Uterus (tissue), 4 donors: Measurements from ENCODE around the gene NDUFAF5. TPM values are rescaled to one million over a fixed set of nuclear protein-coding genes. Genes with fewer than 3 reads are reported as not detected.
"Not testable (repeated sequence)": the region's sequence is repeated elsewhere in the genome, so short reads cannot be mapped to it uniquely, and the experiment has no call there.

Source experiments
- DNase-seq, 2 donors: peaks; one replicate each; pipeline ENCODE4 v3.0.0-alpha.2; 2019 to 2020
- H3K27ac ChIP-seq, 2 donors: fragments of 200-600 bp; sonication (generic); 1 replicate in 1 of 2; 2 replicates in 1 of 2; pipeline ENCODE4 v1.5.1; 2016 to 2018
- H3K27me3 ChIP-seq, 2 donors: fragments of 200-600 bp; sonication (generic); one replicate each; pipeline ENCODE4 v1.5.1; 2018 to 2019; ENCODE audit warnings: control low read depth in 1 of 2
- H3K36me3 ChIP-seq, 2 donors: fragments of 200-600 bp; sonication (generic); one replicate each; pipeline ENCODE4 v1.5.1; 2019; ENCODE audit warnings: control low read depth in 1 of 2
- H3K4me1 ChIP-seq, 2 donors: fragments of 200-600 bp; sonication (generic); one replicate each; pipeline ENCODE4 v1.5.1; 2018 to 2019; ENCODE audit warnings: control low read depth in 1 of 2
- H3K4me3 ChIP-seq, 2 donors: fragments of 200-600 bp; sonication (generic); 1 replicate in 1 of 2; 2 replicates in 1 of 2; pipeline ENCODE4 v1.5.1; 2018 to 2019; ENCODE audit warnings: mild to moderate bottlenecking in 1 of 2
- H3K9me3 ChIP-seq, 2 donors: fragments of 200-600 bp; sonication (generic); one replicate each; pipeline ENCODE4 v1.5.1; 2019; ENCODE audit warnings: control low read depth in 1 of 2
- POLR2A ChIP-seq, 2 donors: fragments of 450-650 bp; IDR thresholded peaks; one replicate each; pipeline ENCODE4 v1.6.1; 2016; ENCODE audit warnings: antibody characterized with exemption in 2 of 2, mild to moderate bottlenecking in 1 of 2, moderate library complexity in 1 of 2
- intact Hi-C: fragments of 100-400 bp; cut with DNase I; formaldehyde crosslinking; loops from one replicate; pipeline ENCODE4 v1.15.1; 2023; ENCODE audit warnings: low total_unique reads
- total RNA-seq, 4 donors: library from RNA; depleted of rRNA in 3 of 4; stranded (reverse); fragments of >200 nt in 3 of 4; gene quantifications; one replicate each; pipeline versions ENCODE4 v1.1.0 to v1.2.4, GENCODE V29; 2014 to 2023
- TF ChIP-seq, protein P1 (sequence below), 4 experiments: fragments of 200-600 bp in 2 of 4; fragments of 450-650 bp in 2 of 4; sonication (generic) in 2 of 4; IDR thresholded peaks; one replicate each; pipeline ENCODE4 v1.5.1; 2016 to 2019; ENCODE audit warnings: antibody characterized with exemption in 4 of 4, mild to moderate bottlenecking in 2 of 4, moderate library complexity in 1 of 4
- donor health status: DM: yes; HTN: yes; CAD: no.

NDUFAF5 gene, protein sequence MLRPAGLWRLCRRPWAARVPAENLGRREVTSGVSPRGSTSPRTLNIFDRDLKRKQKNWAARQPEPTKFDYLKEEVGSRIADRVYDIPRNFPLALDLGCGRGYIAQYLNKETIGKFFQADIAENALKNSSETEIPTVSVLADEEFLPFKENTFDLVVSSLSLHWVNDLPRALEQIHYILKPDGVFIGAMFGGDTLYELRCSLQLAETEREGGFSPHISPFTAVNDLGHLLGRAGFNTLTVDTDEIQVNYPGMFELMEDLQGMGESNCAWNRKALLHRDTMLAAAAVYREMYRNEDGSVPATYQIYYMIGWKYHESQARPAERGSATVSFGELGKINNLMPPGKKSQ
- total RNA-seq: 10 to 100 TPM in 3 of 4 donors, 1 to 10 TPM in 1; 8.2 to 38.0 (median 24.3) TPM

DNA sequence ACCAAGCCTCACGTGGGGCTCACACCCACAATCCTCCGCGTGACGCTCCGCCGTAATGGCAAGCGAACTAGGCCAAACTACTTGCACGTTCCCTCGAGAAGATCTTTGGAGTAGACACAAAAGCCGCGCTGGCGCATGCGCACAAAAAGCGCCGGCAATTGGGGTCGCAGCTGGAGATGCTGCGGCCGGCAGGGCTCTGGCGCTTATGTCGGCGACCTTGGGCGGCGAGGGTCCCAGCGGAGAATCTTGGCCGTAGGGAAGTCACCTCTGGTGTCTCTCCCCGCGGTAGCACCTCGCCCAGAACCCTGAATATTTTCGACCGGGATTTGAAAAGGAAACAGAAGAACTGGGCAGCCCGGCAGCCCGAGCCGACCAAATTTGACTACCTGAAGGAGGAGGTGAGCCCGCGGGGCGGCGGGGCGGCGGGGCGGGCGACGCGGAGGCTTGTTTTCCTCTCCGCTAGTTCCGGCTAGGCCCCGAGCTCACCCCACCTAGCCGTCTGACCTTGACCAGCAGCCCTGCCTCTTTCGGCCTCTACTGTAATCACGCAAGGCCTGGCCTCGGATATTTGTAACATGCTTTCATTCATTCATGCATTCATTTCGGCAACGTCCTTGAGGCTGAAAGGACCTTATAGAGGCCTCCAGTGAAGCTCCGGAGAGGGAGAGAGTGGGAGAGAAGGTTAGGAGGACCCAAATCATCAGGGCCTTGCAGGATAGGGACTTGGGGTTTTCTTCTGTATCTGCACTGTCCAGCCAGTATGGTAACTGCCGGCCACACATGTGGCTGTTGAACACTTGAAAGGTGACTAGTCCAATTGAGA is at the start of gene NDUFAF5, which contains the start of gene ESF1:
NDUFAF5 (plus strand) TSS at position 136 of the 823 bp plus-strand sequence; CDS start at position 177, 41 bp downstream.
ESF1 (minus strand) TSS at position 27 of the 823 bp plus-strand sequence. CDS start 1,779 bp downstream, outside the sequence.
- peak within 1 kb of the TSS; percentile 74 to 86 for H3K4me3 ChIP-seq
- peaks cover 0 to 4% of the 10 kb centered on the region in 2 donors for H3K4me1 ChIP-seq
- no peaks in the 10 kb centered on the region for H3K9me3 ChIP-seq
- intact Hi-C loops: no loop called here
- no peaks in the 10 kb centered on the region for H3K36me3 ChIP-seq
- no peaks in the 10 kb centered on the region for H3K27me3 ChIP-seq
- peak within 1 kb of the TSS; percentile 86 to 89 for H3K27ac ChIP-seq
- DNase-seq: peak; percentile 93 to 94
- peak; percentile 19 to 43 for TF ChIP-seq POLR2A (IDR thresholded peaks at IDR 0.05)
- TF ChIP-seq, protein P1, sequence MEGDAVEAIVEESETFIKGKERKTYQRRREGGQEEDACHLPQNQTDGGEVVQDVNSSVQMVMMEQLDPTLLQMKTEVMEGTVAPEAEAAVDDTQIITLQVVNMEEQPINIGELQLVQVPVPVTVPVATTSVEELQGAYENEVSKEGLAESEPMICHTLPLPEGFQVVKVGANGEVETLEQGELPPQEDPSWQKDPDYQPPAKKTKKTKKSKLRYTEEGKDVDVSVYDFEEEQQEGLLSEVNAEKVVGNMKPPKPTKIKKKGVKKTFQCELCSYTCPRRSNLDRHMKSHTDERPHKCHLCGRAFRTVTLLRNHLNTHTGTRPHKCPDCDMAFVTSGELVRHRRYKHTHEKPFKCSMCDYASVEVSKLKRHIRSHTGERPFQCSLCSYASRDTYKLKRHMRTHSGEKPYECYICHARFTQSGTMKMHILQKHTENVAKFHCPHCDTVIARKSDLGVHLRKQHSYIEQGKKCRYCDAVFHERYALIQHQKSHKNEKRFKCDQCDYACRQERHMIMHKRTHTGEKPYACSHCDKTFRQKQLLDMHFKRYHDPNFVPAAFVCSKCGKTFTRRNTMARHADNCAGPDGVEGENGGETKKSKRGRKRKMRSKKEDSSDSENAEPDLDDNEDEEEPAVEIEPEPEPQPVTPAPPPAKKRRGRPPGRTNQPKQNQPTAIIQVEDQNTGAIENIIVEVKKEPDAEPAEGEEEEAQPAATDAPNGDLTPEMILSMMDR (IDR thresholded peaks at IDR 0.05): peak in 1 of 4 experiments; percentile 19

DNA sequence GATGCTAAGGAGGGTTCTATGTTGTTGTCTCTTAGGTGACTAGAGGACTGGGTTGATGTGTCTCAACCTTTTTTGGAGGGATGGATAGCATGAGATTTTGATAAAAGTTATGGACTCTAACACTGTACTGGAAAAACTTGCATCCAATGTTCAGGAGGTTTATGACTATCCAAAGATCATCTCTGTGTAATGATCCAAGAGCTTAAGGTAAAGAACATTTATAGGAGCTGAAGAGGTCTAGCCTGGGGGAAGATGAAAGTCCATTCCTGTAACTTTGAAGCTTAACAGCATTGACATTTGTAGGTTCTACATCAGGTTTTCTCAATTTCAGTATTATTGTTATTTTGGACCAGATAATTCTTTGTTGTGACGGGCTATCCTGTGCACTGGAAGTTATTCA is 49.0 kb upstream of the NDUFAF5 start:
- intact Hi-C loops: no loop called here
- Histone ChIP-seq H3K27me3 (no peaks in the 10 kb centered on the region), H3K4me3 (no peak overlapping the region), H3K27ac (peak overlapping the region; percentile 66 to 93), H3K36me3 (no peaks in the 10 kb centered on the region), H3K4me1 (no peaks in the 10 kb centered on the region), H3K9me3 (no peaks in the 10 kb centered on the region)
- TF ChIP-seq, protein P1 (IDR thresholded peaks at IDR 0.05): no peak
- TF ChIP-seq POLR2A (IDR thresholded peaks at IDR 0.05): no peak
- no peak for DNase-seq

DNA sequence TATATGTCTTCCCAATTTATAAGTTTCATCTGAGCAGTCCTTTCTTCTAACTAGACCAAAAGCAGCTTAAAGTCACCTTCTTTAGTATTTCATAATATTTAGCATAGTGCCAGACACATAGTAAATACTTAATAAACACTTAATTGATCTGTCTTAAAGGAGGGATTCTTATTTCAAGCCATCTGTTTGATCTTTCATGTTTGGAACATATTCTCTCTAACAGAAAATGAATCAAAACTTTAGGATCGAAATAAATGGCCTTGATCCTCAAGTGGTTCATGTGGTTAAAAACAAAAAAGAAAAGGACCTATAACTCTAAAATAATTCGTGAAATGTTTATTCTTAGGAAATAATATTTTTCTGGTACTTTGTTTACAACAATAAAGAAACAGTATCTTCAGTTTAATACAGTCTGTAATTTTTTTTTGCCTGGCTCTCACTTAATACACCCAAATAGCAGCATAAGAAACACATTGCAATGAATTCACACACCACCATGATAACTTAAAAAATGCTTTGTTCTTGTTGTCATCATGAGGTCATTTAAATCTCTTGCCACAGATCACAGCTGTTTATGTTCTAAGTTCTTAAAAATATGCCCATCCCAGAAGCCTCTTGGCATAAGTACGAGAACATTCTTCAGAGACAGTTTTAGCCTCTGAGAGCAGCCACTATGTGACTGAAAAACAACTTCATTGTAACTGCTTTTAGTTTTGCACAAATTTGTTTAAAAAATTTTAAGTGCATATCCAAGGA is 48.2 kb upstream of the NDUFAF5 start:
- no peak for DNase-seq
- TF ChIP-seq, protein P1 (IDR thresholded peaks at IDR 0.05): no peak
- no peak for TF ChIP-seq POLR2A (IDR thresholded peaks at IDR 0.05)
- Histone ChIP-seq H3K4me1 (no peaks in the 10 kb centered on the region), H3K27me3 (no peaks in the 10 kb centered on the region), H3K9me3 (no peaks in the 10 kb centered on the region), H3K36me3 (no peaks in the 10 kb centered on the region), H3K4me3 (no peak overlapping the region), H3K27ac (peak overlapping the region; percentile 66 to 93)
- intact Hi-C loops: no loop called here

DNA sequence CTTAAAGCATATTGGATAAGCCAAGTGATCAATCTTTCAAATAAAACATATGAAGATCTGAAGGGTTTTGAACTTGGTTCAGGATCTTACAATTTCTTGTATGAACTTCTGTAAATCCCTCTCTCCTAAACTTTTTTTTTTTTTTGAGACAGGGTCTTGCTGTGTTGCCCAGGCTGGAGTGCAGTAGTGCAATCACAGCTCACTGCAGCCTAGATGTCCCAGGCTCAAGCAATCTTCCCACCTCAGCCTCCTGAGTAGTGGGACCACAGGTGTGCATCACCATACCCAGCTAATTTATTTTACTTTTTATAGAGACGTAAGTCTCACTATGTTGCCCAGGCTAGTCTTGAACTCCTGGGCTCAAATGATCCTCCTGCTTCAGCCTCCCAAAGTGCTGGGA is 46.6 kb upstream of the NDUFAF5 start:
- not testable (repeated sequence) for H3K27me3 ChIP-seq

More for the DNA sequence above, 46.6 kb upstream of the NDUFAF5 start:
- H3K9me3 ChIP-seq, H3K4me1 ChIP-seq, intact Hi-C loops, DNase-seq, H3K4me3 ChIP-seq, H3K36me3 ChIP-seq: not testable (repeated sequence)
- peak overlapping the region; percentile 66 to 93 for H3K27ac ChIP-seq
